Heart left ventricle (tissue), 13 donors: Measurements from ENCODE around the gene SLC19A1.

Experiments used
- CTCF ChIP-seq, 12 donors: fragments of 200-600 bp; sonication (generic) in 4 of 12; IDR thresholded peaks; one replicate each; pipeline versions ENCODE4 v1.5.0 to v1.8.0; 2018 to 2022; ENCODE audit warnings: antibody characterized with exemption in 12 of 12, mild to moderate bottlenecking in 5 of 12
- POLR2A ChIP-seq, 2 donors: fragments of 450-650 bp; IDR thresholded peaks; one replicate each; pipeline ENCODE4 v1.6.1; 2017; ENCODE audit warnings: antibody characterized with exemption in 2 of 2, mild to moderate bottlenecking in 2 of 2, moderate library complexity in 2 of 2
- donor health status: ischemic (EF 13 %, LVEDD 7.1; RV severe dilation, severe dysfunction).
- donor health status: DM: no; HTN: yes; CAD: no.
- donor health status: DM: no; HTN: no; CAD: no.
- donor health status: ischemic (EF 25% LVEDD 6.9; RV normal size, moderate dysfunction).
- donor health status: ischemic (EF 25% LVEDD 5.7; RV mildly dilated, moderate dysfunction).
- donor health status: ischemic (EF 35%, LVEDD 5.7; RV mildly dilated, moderate dysfunction).
- donor health status: nonischemic (EF 11% LVEDD 7.7; RV severe dilation, severe dysfunction).
- donor health status: DM: yes; HTN: yes; CAD: no.
- donor health status: PGD.
- donor health status: ischemic (EF 29% LVEDD 5.4; RV normal size, mild dysfunction).
- donor health status: nonischemic (EF 23%, LVEDD 6.1; RV moderate dilation, normal function).

- no peak for TF ChIP-seq CTCF (IDR thresholded peaks at IDR 0.05)
- no peak for TF ChIP-seq POLR2A (IDR thresholded peaks at IDR 0.05)
Measured at GRCh38 chr21:45514311-45515021, 27.8 kb downstream of the SLC19A1 start.
